GM18951 (cell line): ENCODE data around the gene VDR.

Experiments
- POLR2A ChIP-seq: IDR thresholded peaks from 4 replicates; pipeline ENCODE4 v1.6.1; 2011; ENCODE audit warnings: mild to moderate bottlenecking; ENCODE audit not compliant: insufficient read length, insufficient read depth; ENCODE audit errors: extremely low read depth
- in situ Hi-C: fragments of 300-500 bp; cut with MboI; formaldehyde crosslinking; loops from one replicate; pipeline ENCODE4 v1.12.0; 2022; ENCODE audit warnings: low sequenced_read_pairs, mixed read lengths, inconsistent platforms; ENCODE audit not compliant: unreplicated experiment

The VDR gene

GRCh38 chr12:47896633-47897032, 8.2 kb downstream of the VDR start:
- in situ Hi-C loops = no loop called here
- TF ChIP-seq POLR2A = no peak

GRCh38 chr12:47896022-47896421, 8.8 kb downstream of the VDR start:
- in situ Hi-C loops = no loop called here
- TF ChIP-seq POLR2A = no peak

GRCh38 chr12:47894652-47895051, 10.1 kb downstream of the VDR start:
- in situ Hi-C loops = no loop called here
- no peak for TF ChIP-seq POLR2A

- in situ Hi-C loops = no loop called here
Measured at GRCh38 chr12:47894068-47894467, 10.7 kb downstream of the VDR start.

GRCh38 chr12:47892819-47893218, 12.0 kb downstream of the VDR start:
- TF ChIP-seq POLR2A = no peak

More at GRCh38 chr12:47894068-47894467, 10.7 kb downstream of the VDR start:
- no peak for TF ChIP-seq POLR2A

GRCh38 chr12:47891356-47891755, 13.4 kb downstream of the VDR start:
- TF ChIP-seq POLR2A = no peak
- in situ Hi-C loops = no loop called here

More at GRCh38 chr12:47892819-47893218, 12.0 kb downstream of the VDR start:
- in situ Hi-C loops = no loop called here

GRCh38 chr12:47889040-47889439, 15.8 kb downstream of the VDR start:
- in situ Hi-C loops = no loop called here
- no peak for TF ChIP-seq POLR2A

GRCh38 chr12:47888153-47888819, 16.5 kb downstream of the VDR start:
- no peak for TF ChIP-seq POLR2A
- in situ Hi-C loops = no loop called here

GRCh38 chr12:47887529-47887928, 17.3 kb downstream of the VDR start:
- TF ChIP-seq POLR2A = no peak
- in situ Hi-C loops = no loop called here

- in situ Hi-C loops = no loop called here
- TF ChIP-seq POLR2A = no peak
Measured at GRCh38 chr12:47886510-47887240, 18.1 kb downstream of the VDR start.

- in situ Hi-C loops = no loop called here
- no peak for TF ChIP-seq POLR2A
Measured at GRCh38 chr12:47885566-47885965, 19.2 kb downstream of the VDR start.

- TF ChIP-seq POLR2A = no peak
- in situ Hi-C loops = no loop called here
Measured at GRCh38 chr12:47885012-47885501, 19.7 kb downstream of the VDR start.

- no peak for TF ChIP-seq POLR2A
- in situ Hi-C loops = no loop called here
Measured at GRCh38 chr12:47884501-47884900, 20.3 kb downstream of the VDR start.

GRCh38 chr12:47883663-47884195, 21.1 kb downstream of the VDR start:
- in situ Hi-C loops = no loop called here

More at GRCh38 chr12:47883663-47884195, 21.1 kb downstream of the VDR start:
- no peak for TF ChIP-seq POLR2A
